Stimulated activated CD4-positive, alpha-beta T cell treated with anti-CD3 and anti-CD28 coated beads, TNF-alpha, amount 100 ng/mL, for 4 hours (primary cell): ENCODE results near the gene RAB13.

Source experiments
- DNase-seq, 3 experiments: peaks; one replicate each; pipeline ENCODE4 v3.0.0-alpha.2; 2020; ENCODE audit warnings: low read depth in 3 of 3

The RAB13 gene

DNA sequence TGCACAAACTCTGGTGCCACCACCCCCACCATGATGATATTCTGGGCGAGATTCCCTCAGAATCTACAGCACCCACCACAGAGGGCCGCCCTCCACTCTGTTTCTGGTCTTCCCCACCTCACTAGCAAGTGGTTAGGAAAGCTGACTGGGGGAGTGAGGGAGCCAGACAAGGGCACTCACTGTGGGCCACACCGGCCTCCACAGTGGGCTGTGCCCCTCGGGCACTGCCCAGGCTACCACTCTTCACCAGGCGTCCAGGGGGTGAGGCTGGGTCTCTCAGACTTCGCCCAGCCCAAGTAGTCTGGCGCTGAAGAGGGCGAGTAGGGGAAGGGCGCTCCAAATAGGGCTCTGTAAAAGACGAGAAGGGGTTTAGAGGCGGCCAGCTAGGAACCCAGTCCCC is 52.2 kb downstream of the RAB13 start:
- no peak for DNase-seq

DNA sequence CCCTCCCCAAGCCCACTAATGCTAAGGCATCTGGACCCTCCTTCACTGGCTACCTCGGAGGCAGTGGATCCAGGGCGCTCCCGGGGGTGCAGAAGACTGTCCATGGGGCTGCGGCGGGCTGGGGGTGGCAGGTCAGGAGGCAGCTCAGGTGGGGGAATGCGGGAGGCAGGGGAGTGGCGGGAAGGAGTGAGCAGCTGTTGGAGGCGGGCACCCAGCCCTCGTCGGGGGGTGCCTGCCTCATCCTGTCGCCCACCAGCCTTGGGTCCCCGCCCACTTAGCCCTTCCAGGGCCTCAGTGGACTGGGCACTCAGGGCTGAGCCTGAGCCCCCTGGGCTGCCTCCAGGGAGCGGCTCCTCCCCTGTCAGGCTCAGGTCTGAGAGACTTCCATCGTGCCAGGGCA is 52.7 kb downstream of the RAB13 start:
- DNase-seq: no peak

DNA sequence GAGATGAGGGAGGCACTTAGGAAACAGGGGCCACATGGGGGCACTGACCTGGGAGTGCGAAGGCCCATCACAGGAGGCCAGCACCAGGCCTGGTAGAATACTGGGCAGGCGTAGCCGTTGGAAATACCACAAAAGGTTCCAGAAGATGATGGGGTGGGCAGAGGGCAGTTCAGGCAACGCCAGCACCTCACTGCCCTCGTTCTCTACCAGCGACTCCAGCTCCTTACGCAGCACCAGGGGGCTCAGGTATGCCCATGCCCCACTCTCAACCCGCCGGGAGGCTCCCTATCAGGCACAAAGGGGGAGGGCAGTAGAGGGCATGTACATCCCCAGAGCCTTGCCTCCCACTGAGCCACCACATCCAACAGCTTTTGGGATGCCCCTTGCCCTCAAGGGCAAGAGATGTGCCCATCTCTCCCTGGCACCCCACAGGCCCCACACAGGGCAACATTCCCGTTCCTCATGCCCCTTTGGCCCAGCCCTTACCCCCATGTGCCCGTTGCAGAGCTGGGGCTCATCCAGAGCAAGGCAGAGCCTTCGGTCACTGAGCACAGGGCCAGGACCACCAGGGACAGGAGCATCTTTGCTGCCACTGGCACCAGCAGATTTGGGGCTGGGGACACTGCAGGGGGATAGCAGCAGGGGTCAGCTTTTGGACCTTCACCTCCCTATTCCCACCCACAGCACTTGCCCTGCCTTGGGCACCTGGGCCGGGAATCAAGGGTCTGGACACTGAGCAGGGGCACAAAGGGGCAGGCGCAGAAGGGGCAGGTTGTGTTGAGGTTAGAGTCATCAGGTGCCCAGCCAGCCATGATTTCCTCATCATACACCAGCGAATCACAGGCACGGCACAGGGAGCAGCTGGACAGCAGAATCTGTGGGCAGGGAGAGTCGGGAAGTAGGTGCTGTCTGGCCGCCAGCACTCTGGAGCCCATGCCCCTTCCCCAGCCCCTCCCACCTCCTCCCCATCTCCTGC is 53.7 kb downstream of the RAB13 start:
- no peak for DNase-seq
